ENCODE measurements around the gene ZNF536. TPM values are rescaled to one million over a fixed set of nuclear protein-coding genes. Genes with fewer than 3 reads are reported as not detected.

Gene ZNF536
- total RNA-seq, 1 donor from 2014 or later, result 11.9 TPM

DNA sequence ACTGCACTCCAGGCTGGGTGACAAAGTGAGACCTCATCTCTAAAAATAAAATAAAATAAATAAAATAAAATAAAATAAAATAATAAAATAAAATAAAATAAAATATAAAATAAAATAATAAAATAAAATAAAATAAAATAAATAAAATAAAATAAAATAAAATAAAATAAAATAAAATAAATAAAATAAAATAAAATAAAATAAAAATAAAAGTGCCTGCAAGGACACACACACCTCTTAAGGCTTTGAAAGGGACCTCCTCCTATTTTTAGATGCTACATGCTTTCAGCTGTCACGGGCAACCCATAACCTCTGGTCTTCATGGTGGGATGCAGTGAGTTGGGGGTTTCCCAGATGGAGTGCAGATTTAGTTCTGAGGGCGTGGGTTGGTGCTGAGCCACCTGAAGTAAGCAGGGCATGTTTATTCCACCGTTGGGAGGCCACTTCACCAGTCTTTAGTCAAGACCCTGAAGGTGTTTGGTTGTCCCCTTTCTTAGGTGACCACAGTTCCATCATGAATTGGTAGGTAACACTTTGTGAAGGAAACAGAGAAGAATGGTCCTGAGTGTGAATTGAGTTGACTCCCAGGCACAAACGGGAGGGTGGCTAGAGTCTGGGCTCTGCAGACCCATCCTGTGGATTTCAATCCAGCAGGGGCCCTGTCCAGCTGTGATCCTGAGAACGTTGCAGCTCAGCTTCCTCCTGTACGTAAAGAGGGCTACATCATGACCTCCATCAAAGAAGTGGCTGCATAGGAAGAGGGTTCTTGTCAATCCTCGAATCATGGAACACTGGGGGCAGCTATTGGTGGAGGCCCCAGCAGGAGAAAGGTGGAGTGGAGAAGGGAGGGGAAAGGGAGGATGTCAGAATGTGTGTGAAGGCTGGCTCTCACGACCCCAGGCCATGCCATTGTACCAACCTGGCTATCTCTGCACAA, 234.2 kb downstream of the ZNF536 start:
- intact Hi-C loops (cut with DNase I), result no loop called here
- DNase-seq (ENCODE audit: low spot score), result no peak

Measured in cardiac septum (tissue), 1 donor.